ENCODE measurements around the gene DUSP12.
"Not testable (repeated sequence)": the region's sequence is repeated elsewhere in the genome, so short reads cannot be mapped to it uniquely, and the experiment has no call there.

Gene DUSP12, protein sequence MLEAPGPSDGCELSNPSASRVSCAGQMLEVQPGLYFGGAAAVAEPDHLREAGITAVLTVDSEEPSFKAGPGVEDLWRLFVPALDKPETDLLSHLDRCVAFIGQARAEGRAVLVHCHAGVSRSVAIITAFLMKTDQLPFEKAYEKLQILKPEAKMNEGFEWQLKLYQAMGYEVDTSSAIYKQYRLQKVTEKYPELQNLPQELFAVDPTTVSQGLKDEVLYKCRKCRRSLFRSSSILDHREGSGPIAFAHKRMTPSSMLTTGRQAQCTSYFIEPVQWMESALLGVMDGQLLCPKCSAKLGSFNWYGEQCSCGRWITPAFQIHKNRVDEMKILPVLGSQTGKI

DNA sequence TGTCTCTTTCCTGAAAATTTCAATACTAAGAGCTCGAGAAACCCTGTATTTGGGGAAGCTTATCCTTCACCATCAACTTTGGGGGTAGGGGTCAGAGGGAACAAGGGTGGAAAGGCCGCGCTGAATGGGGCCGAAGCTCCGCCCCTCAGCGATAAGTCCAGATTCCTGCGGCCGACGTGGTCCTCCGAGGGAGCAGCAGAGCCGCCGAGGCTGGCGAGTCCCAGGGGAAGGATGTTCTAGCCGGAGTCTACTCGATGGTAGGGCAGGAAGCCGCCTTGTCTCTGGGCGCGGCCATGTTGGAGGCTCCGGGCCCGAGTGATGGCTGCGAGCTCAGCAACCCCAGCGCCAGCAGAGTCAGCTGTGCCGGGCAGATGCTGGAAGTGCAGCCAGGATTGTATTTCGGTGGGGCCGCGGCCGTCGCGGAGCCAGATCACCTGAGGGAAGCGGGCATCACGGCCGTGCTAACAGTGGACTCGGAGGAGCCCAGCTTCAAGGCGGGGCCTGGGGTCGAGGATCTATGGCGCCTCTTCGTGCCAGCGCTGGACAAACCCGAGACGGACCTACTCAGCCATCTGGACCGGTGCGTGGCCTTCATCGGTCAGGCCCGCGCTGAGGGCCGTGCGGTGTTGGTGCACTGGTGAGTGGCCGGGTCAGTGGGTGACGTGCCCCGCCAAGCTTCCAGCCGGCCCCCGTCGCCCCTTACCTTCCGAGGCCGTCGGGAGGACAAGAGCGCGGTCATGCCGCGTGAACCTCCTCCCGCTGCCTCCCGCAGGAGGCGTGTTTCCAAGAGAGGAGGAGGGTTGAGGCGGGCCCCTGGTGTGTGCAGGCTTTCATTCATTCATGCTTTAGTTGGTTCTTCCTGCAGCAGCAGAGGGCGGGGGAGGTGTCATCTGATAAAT, at the start of gene DUSP12:
DUSP12 (plus strand) TSS at position 278 of the 899 bp plus-strand sequence; CDS start at position 294, 16 bp downstream.
- DNase-seq = peak; percentile 89

GRCh38 chr1:161702250-161702649, 47.3 kb upstream of the DUSP12 start:
- DNase-seq = peak; percentile 58

- no peak for DNase-seq
These were observed 44.0 kb upstream of the DUSP12 start for GRCh38 chr1:161705537-161705936.

DNA sequence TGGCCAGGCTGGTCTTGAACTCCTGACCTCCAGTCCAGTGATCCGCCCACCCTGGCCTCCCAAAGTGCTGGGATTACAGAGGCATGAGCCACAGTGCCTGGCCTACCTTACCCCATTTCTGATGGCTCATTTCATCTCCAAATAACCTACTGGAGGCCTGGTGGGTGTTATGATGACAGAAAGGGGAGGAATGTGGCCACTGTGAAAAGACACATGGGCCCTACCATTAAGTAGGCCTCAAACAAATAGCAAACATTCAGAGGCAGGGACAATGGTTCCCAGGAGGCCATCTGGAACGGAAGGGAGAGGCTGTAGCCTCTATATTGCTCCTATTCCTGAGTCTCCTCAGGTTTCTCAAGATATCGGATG, 43.5 kb upstream of the DUSP12 start:
- DNase-seq = no peak

DNA sequence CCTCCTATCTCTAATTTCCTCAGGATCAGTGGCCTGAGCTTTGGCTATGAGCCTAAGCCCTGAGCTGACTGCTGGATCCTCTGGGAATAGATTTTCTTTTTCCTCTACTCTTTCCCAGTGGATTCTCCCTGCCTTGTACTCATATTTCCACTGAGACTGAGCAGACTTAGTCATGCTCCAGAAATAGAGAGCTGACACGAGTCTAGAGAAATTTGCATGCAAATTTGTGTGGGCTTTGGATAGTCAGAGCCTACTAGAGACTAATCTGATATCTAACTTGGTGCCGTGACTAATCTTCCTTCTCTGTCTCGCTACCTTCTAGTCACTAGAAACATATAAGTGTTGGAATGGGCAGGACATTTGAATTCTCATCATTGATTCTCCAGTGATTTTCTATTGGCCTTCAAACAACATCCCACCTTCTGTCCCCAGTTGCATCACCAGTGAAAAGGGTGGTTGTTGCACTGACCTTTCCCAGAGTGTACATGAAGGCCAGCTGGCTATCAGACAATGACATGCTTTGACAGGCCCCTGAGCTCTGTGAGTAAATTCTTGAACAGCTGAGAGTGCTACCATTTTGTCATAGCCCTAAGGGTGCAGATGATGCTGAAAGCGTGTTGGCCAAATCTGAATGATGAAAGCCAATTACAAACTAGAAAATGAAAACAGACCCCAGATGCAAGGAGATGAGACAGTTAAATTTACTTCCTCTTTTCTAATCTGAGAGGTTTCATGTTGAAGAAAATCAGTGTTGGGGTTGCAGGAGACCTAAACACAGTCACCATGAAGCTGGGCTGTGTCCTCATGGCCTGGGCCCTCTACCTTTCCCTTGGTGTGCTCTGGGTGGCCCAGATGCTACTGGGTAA, 42.9 kb upstream of the DUSP12 start, which contains the start of gene FCRLA:
FCRLA (plus strand) TSS at position 748 of the 866 bp plus-strand sequence; CDS start at position 784, 36 bp downstream.
- DNase-seq = no peak

DNA sequence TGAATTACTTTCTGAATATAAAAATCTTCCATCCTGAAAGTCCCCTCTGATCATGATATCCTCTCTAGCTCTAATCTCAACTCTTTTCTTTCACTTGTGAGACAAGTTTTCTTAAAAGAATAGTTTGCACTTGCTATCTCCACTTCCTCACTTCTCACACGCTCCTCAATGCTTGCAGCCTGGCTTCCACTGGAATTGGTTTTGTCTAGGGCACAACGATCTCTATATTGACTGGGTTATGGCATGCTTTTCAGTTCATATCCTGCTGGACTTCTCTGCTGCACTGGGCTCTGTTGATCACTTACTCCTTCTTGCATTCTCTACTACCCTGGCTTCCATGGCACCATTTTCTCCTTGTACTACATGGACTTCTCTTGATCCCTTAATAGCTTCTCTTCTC, 42.1 kb upstream of the DUSP12 start:
- no peak for DNase-seq

GRCh38 chr1:161709373-161709772, 40.2 kb upstream of the DUSP12 start:
- DNase-seq = no peak

- DNase-seq = no peak
These were observed 39.0 kb upstream of the DUSP12 start for GRCh38 chr1:161710560-161710959.

DNA sequence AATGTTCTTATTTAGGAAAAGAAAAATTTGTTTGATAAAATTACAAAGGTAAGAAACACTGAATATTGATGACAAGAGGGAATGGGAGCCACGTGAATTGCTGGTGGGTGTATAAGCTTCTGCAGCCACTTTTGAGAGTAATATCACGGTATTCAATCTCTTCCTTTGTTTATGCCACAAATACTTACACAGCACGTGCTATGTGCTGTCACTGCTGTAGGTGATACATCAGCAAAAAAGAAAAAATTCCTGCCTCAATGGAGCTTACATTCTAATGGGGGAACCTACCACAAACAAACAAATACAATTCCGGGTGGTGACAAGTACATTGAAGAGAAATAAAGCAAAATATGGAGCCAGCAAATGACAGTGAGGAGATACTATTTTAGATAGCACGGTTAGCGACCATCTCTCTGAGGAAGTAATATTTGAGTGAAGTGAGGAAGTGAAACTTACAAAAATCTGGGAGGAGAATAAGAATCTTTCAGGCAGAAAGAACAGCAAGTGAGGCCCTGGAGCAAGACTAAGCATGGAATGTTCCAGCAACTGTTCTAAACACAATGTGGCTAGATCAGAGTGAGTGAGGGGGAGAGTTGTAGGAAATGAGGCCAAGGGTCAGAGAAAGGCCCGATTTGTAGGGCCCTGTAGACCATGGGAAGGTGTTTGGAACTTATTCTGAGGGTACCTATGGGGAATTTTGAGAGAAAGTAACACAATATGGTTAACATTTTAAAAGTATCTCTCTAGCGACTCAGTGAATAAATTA, 30.8 kb upstream of the DUSP12 start:
- no peak for DNase-seq

DNA sequence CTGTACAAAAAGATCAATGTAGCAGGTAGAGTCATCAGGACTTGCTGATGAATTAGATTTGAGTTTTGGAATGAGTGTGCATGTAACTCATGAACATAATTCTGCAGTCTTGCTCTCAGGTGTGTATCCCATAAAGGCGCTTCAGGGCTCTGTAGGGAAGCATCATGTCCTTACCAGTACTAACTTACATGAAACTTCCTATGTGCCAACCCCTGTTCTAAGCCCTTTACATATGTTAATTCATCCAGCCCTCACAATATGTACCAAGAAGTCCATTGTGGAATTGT, 30.3 kb upstream of the DUSP12 start:
- no peak for DNase-seq

DNA sequence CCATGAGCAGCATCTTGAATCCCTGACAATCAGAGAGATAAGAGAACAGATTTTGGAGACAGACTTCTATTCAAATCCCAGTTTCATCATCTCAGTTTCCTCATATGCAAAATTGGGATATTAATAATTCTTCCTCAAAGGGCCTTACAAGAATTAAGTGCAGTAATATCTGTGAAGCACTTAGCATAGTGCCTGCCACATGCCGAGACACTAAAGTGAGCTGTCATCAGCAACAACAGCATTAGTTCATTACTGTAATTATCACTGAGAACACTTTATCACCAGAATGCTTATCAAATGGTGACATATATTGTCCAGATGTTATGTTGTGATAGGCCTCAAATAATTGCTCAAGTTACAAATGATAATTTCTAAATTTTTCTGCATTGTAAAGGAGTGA, 29.2 kb upstream of the DUSP12 start:
- DNase-seq = no peak

DNA sequence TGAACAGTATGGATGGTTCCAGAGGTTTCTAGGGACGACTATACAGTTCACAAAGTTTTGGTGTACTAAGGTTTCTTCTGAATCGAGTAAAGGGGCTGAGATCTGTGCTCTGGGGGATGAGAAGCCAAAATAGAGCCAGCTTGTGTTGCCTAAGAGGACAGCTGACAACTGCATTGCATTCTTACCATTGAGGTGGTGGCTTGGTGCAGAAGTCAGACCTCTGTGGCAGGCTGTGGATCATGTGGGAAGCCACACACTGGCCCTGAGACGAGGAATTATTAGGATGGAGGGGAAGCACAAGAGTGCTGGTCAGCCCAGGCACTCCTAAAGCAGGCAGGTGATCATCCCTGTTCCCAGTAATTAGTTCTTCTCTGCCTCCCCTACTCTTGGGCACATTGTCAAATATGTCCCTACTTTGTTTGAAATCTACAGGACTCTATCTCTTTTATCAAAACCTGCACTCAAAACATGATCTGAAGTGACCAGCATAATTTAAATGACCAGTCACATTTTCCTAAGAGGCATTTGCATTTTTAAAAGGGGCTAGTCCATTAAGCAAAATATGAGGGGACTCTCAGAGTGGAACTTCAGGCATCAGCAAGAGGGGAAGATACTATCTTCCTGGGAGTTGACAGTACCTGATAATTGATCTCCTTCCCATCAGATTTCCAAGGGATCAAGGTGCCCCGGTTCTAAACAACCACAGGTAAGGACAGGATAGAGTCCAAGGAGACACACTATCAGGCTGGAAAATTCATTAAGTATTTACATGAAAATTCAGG, 28.4 kb upstream of the DUSP12 start, which contains the start of gene FCRLB:
FCRLB (plus strand) TSS at position 589 of the 782 bp plus-strand sequence. CDS start 1,129 bp downstream, outside the sequence.
- no peak for DNase-seq

DNA sequence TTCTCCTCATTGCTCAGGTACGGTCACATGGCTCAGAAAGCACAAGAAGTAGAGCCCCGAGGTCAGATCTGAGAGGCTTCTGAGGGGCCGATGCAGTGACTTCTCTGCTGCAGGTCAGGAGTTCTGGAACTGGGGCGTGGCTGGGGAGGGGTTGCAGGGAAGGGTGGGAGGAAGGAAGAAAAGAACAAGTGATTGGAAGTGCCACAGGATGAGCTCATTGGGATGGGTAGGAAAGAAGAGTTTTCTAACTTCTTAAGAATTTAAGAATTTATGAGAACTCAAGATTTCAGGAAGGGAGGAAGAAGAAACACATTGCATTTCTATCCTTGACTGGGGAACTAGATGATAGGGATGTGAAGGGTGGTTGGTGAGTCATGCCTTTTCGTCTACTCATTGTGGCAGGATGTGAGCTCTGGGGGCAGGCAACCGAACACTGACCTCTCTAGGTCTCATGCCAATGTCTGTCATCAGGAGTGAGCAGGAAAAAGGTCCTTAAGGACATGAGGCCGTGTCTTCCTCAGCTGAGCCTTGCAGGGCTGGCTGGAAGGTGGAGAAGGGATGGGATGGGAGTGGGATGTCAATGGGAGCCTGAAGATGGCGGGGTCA, 27.7 kb upstream of the DUSP12 start:
- DNase-seq = no peak

DNA sequence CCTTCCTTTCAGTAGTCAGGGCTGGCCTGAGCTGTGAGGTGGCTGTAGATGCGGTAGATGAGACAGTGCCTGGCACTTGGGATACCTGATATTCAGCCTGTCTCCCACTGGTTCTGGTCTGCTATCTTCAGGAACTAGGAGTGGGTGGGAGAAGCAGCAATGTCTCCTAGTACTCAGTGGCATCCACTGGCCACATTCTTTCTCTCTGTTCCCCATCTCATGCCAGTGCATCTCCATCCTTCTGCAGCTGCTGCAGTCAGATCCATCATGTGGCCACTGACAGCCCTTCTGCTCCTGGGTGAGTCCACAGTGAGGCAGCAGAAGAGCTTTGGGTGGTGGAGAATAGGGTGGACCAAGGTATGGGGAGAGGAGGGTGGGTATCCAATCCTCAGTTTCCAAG, 27.2 kb upstream of the DUSP12 start:
- DNase-seq = no peak

DNA sequence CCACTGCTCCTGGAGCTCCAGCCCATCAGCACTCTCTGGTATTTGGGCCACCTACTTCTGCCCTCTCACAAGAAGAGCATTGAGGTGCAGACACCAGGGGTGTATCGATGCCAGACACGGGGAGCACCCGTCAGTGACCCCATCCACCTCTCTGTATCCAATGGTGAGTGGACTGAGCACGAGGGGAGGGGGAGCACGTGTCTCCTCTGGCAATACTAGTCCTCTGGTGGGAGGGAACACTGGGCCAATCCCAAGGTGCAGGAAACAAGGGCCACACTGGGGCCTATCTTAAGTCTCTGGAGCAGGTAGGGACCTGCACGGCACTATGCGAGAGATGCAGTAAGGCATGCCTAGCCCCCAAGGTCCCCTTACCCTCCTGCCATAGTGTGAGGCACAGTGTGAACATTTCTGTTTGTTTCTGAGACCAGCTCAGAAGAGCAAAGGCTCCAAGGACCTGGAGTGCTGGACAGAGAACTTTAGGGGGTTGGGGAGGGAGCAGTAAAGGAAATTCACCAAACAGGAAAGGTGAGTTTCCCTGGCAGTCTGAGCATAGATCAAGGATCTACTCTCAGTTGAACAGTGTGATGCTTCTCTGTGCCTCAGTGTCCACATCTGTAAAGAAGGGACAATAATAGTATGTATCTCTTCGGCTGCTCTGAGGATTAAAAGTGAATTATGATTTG, 26.0 kb upstream of the DUSP12 start:
- no peak for DNase-seq

GRCh38 chr1:161725258-161725907, 24.2 kb upstream of the DUSP12 start:
- not testable (repeated sequence) for DNase-seq

DNA sequence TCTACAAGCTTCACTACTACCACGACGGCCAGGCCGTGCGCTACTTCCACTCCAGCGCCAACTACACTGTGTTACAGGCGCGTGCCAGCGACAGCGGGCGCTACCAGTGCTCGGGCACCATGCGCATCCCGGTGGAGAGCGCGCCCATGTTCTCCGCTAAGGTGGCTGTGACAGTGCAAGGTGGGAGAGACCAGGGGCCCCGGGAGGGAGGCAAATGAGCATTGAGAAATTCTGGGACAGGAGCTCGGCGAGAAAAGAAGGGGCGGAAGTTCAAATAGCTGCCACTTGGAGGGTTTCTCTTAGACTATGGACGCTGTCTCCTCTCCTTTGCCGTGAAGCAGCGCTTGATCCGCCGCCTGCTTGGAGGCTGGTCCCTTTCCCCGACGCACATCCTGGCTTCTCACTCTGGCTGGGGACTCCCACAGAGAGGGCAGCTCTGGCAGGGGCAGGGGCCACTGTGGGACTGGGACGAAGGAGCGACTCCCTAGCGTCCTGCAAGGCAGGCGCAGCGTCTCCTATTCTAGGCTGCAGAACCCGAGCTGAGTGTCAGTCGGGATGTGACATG, 23.6 kb upstream of the DUSP12 start:
- DNase-seq = peak; percentile 30

GRCh38 chr1:161726473-161727255, 22.9 kb upstream of the DUSP12 start:
- peak; percentile 35 for DNase-seq

Measured in NCI-H748 treated with DMSO at 0.1 percent for 48 hours (cell line).